Endodermal cell (in vitro differentiated cells): ENCODE measurements around the gene LRRC70. TPM values are rescaled to one million over a fixed set of nuclear protein-coding genes. Genes with fewer than 3 reads are reported as not detected.

ENCODE experiments used
- DNase-seq: peaks from one replicate; pipeline ENCODE4 v3.0.0-alpha.2; 2017
- H3K27ac ChIP-seq: 2 replicates; pipeline ENCODE4 v1.5.1; 2013; ENCODE audit warnings: mild to moderate bottlenecking, low read depth, low read length, moderate library complexity
- H3K27me3 ChIP-seq: 2 replicates; pipeline ENCODE4 v1.6.1; 2013; ENCODE audit warnings: mild to moderate bottlenecking, low read length, moderate library complexity; ENCODE audit not compliant: insufficient read depth, control insufficient read depth, poor library complexity, severe bottlenecking
- H3K36me3 ChIP-seq: 2 replicates; pipeline ENCODE4 v1.7.0; 2013; ENCODE audit warnings: mild to moderate bottlenecking, low read length, moderate library complexity; ENCODE audit not compliant: control insufficient read depth, insufficient read depth
- H3K4me1 ChIP-seq: one replicate; pipeline ENCODE4 v1.7.0; 2013; ENCODE audit warnings: low read length; ENCODE audit not compliant: control insufficient read depth, insufficient read depth
- H3K4me3 ChIP-seq: 2 replicates; pipeline ENCODE4 v1.5.1; 2013; ENCODE audit warnings: mild to moderate bottlenecking, low read length, moderate library complexity
- H3K9ac ChIP-seq: 2 replicates; pipeline ENCODE4 v1.6.1; 2013; ENCODE audit warnings: mild to moderate bottlenecking, low read length, moderate library complexity; ENCODE audit not compliant: poor library complexity, severe bottlenecking; ENCODE audit errors: extremely low read depth
- H3K9me3 ChIP-seq: 2 replicates; pipeline ENCODE4 v1.6.1; 2013; ENCODE audit warnings: mild to moderate bottlenecking, low read length, moderate library complexity; ENCODE audit not compliant: control insufficient read depth
- H3K27ac Mint-ChIP-seq: 2 replicates; pipeline ENCODE4 v1.8.0; 2020; ENCODE audit warnings: mixed read lengths
- H3K27me3 Mint-ChIP-seq: 2 replicates; pipeline ENCODE4 v1.8.0; 2021; ENCODE audit warnings: mild to moderate bottlenecking, mixed read lengths; ENCODE audit not compliant: insufficient read depth
- H3K36me3 Mint-ChIP-seq: 2 replicates; pipeline ENCODE4 v1.8.0; 2020; ENCODE audit warnings: low read depth, mixed read lengths
- H3K4me1 Mint-ChIP-seq: 2 replicates; pipeline ENCODE4 v1.8.0; 2020; ENCODE audit warnings: mixed read lengths
- H3K4me3 Mint-ChIP-seq: 2 replicates; pipeline ENCODE4 v1.8.0; 2020; ENCODE audit warnings: mild to moderate bottlenecking, moderate library complexity, mixed read lengths
- H3K9me3 Mint-ChIP-seq: 2 replicates; pipeline ENCODE4 v1.8.0; 2020; ENCODE audit warnings: mild to moderate bottlenecking, mixed read lengths
- CTCF ChIP-seq: fragments of 200-600 bp; sonication (generic); conservative IDR thresholded peaks from 2 replicates; pipeline ENCODE4 v1.5.0; 2021; ENCODE audit warnings: antibody characterized with exemption, mild to moderate bottlenecking
- WGBS, 2 experiments: methylation state at CpG; one replicate each; pipeline versions ENCODE4 v1.1.5 to v1.1.7; 2013; ENCODE audit warnings: missing lambda C conversion rate in 2 of 2, mixed read lengths in 1 of 2; ENCODE audit not compliant: insufficient coverage in 1 of 2, insufficient read length in 1 of 2; 5-methylcytosine and 5-hydroxymethylcytosine counted together
- total RNA-seq, 2 donors: library from RNA; stranded (reverse); fragmentation: NEBNext Ultra II Directional in 1 of 2; extraction: Animal tissue kit (Norgen Biotek cat#: 25700) in 1 of 2; gene quantifications; 2 replicates in 1 of 2; 3 replicates in 1 of 2; pipeline ENCODE4 v1.2.1, GENCODE V29; 2021

Gene LRRC70
- total RNA-seq, 2 donors from 2014 or later = 1.4 TPM

GRCh38 chr5:62579761-62580160 is 1.1 kb downstream of the LRRC70 start:
- Histone ChIP-seq H3K27ac (no peak overlapping the region), H3K36me3 (no peaks in the 10 kb centered on the region), H3K9me3 (no peaks in the 10 kb centered on the region), H3K27me3 (no peaks in the 10 kb centered on the region), H3K4me3 (no peak overlapping the region), H3K4me1 (no peaks in the 10 kb centered on the region), H3K9ac (no peak overlapping the region)
- Mint-ChIP-seq H3K36me3 (peaks cover 3% of the 10 kb centered on the region), H3K4me1 (peaks cover 3% of the 10 kb centered on the region), H3K4me3 (no peak overlapping the region), H3K27ac (no peak overlapping the region), H3K9me3 (no peaks in the 10 kb centered on the region), H3K27me3 (no peaks in the 10 kb centered on the region)
- 96% methylated on average over 3 of the region's 5 CpGs; no CpG with 5 or more reads in 1 of the 2 experiments for WGBS, 2 experiments
- TF ChIP-seq CTCF = no peak
- DNase-seq = no peak

GRCh38 chr5:62581836-62582597 is 3.4 kb downstream of the LRRC70 start:
- Histone ChIP-seq H3K4me3 (no peak overlapping the region), H3K9me3 (no peaks in the 10 kb centered on the region), H3K36me3 (no peaks in the 10 kb centered on the region), H3K9ac (no peak overlapping the region), H3K27ac (no peak overlapping the region), H3K4me1 (peaks cover 5% of the 10 kb centered on the region), H3K27me3 (no peaks in the 10 kb centered on the region)
- H3K27ac Mint-ChIP-seq = no peak overlapping the region
- no peak for DNase-seq
- H3K4me1 Mint-ChIP-seq = peaks cover 15% of the 10 kb centered on the region
- H3K4me3 Mint-ChIP-seq = no peak overlapping the region
- no peaks in the 10 kb centered on the region for H3K9me3 Mint-ChIP-seq
- no peaks in the 10 kb centered on the region for H3K27me3 Mint-ChIP-seq
- H3K36me3 Mint-ChIP-seq = peaks cover 3% of the 10 kb centered on the region
- WGBS, 2 experiments = 92 to 99% methylated on average over 7 to 8 of the region's 8 CpGs
- no peak for TF ChIP-seq CTCF

GRCh38 chr5:62584391-62584790 is 5.8 kb downstream of the LRRC70 start:
- Mint-ChIP-seq H3K9me3 (no peaks in the 10 kb centered on the region), H3K4me3 (no peak overlapping the region), H3K27ac (no peak overlapping the region), H3K27me3 (no peaks in the 10 kb centered on the region), H3K36me3 (peaks cover 15% of the 10 kb centered on the region), H3K4me1 (peaks cover 12% of the 10 kb centered on the region)
- H3K4me3 ChIP-seq = no peak overlapping the region
- H3K9me3 ChIP-seq = no peaks in the 10 kb centered on the region
- no peak overlapping the region for H3K9ac ChIP-seq
- no peaks in the 10 kb centered on the region for H3K27me3 ChIP-seq
- no peak for DNase-seq
- H3K36me3 ChIP-seq = peaks cover 5% of the 10 kb centered on the region
- H3K4me1 ChIP-seq = peaks cover 5% of the 10 kb centered on the region
- no peak for TF ChIP-seq CTCF
- H3K27ac ChIP-seq = no peak overlapping the region
- 98 to 100% methylated on average over 2 to 3 of the region's 3 CpGs for WGBS, 2 experiments
